Suprapubic skin (tissue), 4 donors: ENCODE data around the gene RASSF5. TPM values are rescaled to one million over a fixed set of nuclear protein-coding genes. Genes with fewer than 3 reads are reported as not detected.

Source experiments
- DNase-seq, 2 donors: peaks; one replicate each; pipeline ENCODE4 v3.0.0-alpha.2; 2019; ENCODE audit warnings: low spot score in 2 of 2
- H3K27ac ChIP-seq: fragments of 200-600 bp; sonication (generic); one replicate; pipeline ENCODE4 v1.5.1; 2019
- H3K27me3 ChIP-seq: fragments of 200-600 bp; sonication (generic); one replicate; pipeline ENCODE4 v1.5.1; 2019
- H3K36me3 ChIP-seq: fragments of 200-600 bp; sonication (generic); one replicate; pipeline ENCODE4 v1.5.1; 2019
- H3K4me1 ChIP-seq: fragments of 200-600 bp; sonication (generic); one replicate; pipeline ENCODE4 v1.5.1; 2019
- H3K4me3 ChIP-seq: fragments of 200-600 bp; sonication (generic); one replicate; pipeline ENCODE4 v1.5.1; 2019; ENCODE audit warnings: mild to moderate bottlenecking
- H3K9me3 ChIP-seq: fragments of 200-600 bp; sonication (generic); one replicate; pipeline ENCODE4 v1.5.1; 2019
- EP300 ChIP-seq: sonication (generic); formaldehyde crosslinking; IDR thresholded peaks from one replicate; pipeline ENCODE4 v1.6.1; 2017; ENCODE audit warnings: antibody characterized with exemption
- POLR2A ChIP-seq, 2 donors: fragments of 450-650 bp; IDR thresholded peaks; one replicate each; pipeline ENCODE4 v1.6.1; 2017; ENCODE audit warnings: antibody characterized with exemption in 2 of 2, mild to moderate bottlenecking in 2 of 2, moderate library complexity in 2 of 2
- POLR2AphosphoS5 ChIP-seq, 3 donors: sonication (generic); formaldehyde crosslinking; IDR thresholded peaks; one replicate each; pipeline ENCODE4 v1.6.1; 2017; ENCODE audit warnings: antibody characterized with exemption in 3 of 3
- WGBS: methylation state at CpG from one replicate; pipeline ENCODE4 v1.1.5; 2018; 5-methylcytosine and 5-hydroxymethylcytosine counted together
- total RNA-seq, 4 donors: library from RNA; depleted of rRNA; stranded (reverse); fragments of >200 nt; gene quantifications; one replicate each; pipeline ENCODE4 v1.1.0, GENCODE V29; 2016
- TF ChIP-seq, protein P1 (sequence below), 2 donors: fragments of 200-600 bp in 1 of 2; fragments of 450-650 bp in 1 of 2; sonication (generic) in 1 of 2; IDR thresholded peaks; one replicate each; pipeline ENCODE4 v1.5.1; 2016 to 2019; ENCODE audit warnings: antibody characterized with exemption in 2 of 2, mild to moderate bottlenecking in 1 of 2, moderate library complexity in 1 of 2

Gene RASSF5
- total RNA-seq, 4 donors from 2014 or later = 34.8 to 74.5 (median 64.9) TPM

DNA sequence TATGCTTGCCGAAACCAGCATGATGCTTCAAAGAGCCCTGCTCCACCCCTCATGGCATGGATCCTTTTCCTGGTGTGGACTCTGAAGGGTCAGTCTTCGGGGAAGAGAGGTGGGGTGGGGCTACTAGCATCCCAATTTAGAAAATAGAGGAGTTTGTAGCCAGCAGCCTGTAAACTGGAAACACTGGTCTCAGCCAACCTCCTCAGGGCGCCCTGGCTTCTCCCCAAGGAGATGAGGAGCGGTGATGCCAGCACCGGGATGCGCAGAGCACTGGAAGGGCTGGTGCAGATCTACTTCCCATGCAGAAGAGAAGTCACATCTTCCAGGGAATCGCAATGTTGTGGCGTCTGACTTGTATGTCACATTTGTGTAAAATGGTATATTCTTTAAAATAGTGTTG lies 43.4 kb upstream of the RASSF5 start:
- WGBS = 58% methylated on average over 8 of the region's 8 CpGs
- TF ChIP-seq, protein P1, sequence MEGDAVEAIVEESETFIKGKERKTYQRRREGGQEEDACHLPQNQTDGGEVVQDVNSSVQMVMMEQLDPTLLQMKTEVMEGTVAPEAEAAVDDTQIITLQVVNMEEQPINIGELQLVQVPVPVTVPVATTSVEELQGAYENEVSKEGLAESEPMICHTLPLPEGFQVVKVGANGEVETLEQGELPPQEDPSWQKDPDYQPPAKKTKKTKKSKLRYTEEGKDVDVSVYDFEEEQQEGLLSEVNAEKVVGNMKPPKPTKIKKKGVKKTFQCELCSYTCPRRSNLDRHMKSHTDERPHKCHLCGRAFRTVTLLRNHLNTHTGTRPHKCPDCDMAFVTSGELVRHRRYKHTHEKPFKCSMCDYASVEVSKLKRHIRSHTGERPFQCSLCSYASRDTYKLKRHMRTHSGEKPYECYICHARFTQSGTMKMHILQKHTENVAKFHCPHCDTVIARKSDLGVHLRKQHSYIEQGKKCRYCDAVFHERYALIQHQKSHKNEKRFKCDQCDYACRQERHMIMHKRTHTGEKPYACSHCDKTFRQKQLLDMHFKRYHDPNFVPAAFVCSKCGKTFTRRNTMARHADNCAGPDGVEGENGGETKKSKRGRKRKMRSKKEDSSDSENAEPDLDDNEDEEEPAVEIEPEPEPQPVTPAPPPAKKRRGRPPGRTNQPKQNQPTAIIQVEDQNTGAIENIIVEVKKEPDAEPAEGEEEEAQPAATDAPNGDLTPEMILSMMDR (IDR thresholded peaks at IDR 0.05) = no peak
- no peak for TF ChIP-seq POLR2A (IDR thresholded peaks at IDR 0.05)
- TF ChIP-seq POLR2AphosphoS5 (IDR thresholded peaks at IDR 0.05) = no peak
- TF ChIP-seq EP300 = no peak

DNA sequence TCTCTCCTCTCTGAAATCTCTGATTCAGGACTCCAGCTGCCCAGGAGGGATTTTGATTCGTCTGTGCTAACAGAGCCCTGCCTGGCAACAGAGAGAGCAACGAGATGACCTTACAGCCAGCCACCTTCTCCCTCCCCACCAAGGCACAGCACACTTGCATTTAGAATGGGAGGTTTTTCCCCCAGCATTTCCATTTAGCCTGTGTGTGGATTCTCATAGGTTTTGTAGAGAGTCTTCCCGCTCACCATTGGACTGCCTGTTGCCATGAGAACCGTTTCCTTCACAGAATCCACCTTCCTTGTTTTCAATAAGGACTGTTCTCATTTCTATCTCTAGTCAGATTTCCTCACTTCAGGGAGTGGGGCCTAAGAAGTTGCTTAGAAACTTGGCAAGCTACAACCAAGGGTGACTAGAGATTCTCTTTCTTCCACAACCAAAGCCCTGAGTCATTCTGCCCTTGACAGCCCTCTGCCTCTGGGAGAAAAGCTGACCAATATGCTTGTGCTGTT lies 42.8 kb upstream of the RASSF5 start:
- Histone ChIP-seq H3K27me3 (no peaks in the 10 kb centered on the region), H3K9me3 (no peaks in the 10 kb centered on the region), H3K27ac (peak overlapping the region; percentile 26), H3K4me3 (no peak overlapping the region), H3K4me1 (peaks cover 30% of the 10 kb centered on the region), H3K36me3 (peaks cover 7% of the 10 kb centered on the region)
- WGBS = 71% methylated on average over 4 of the region's 4 CpGs
- no peak for DNase-seq
- TF ChIP-seq EP300 (no peak), POLR2AphosphoS5 (IDR thresholded peaks at IDR 0.05) (no peak), POLR2A (IDR thresholded peaks at IDR 0.05) (no peak)
- TF ChIP-seq, protein P1 (IDR thresholded peaks at IDR 0.05) = no peak

More for the DNA sequence above, 43.4 kb upstream of the RASSF5 start:
- H3K4me1 ChIP-seq = peaks cover 27% of the 10 kb centered on the region
- H3K27ac ChIP-seq = no peak overlapping the region
- no peaks in the 10 kb centered on the region for H3K27me3 ChIP-seq
- H3K9me3 ChIP-seq = no peaks in the 10 kb centered on the region
- H3K4me3 ChIP-seq = no peak overlapping the region
- DNase-seq = no peak
- H3K36me3 ChIP-seq = peaks cover 7% of the 10 kb centered on the region

GRCh38 chr1:206465951-206466350 lies 41.4 kb upstream of the RASSF5 start:
- no peaks in the 10 kb centered on the region for H3K9me3 ChIP-seq
- H3K4me3 ChIP-seq = no peak overlapping the region
- TF ChIP-seq POLR2AphosphoS5 (IDR thresholded peaks at IDR 0.05) = no peak
- TF ChIP-seq EP300 = no peak
- no peak for TF ChIP-seq POLR2A (IDR thresholded peaks at IDR 0.05)
- TF ChIP-seq, protein P1 (IDR thresholded peaks at IDR 0.05) = no peak
- DNase-seq = no peak
- peaks cover 44% of the 10 kb centered on the region for H3K4me1 ChIP-seq
- peaks cover 4% of the 10 kb centered on the region for H3K36me3 ChIP-seq
- 67% methylated on average over 2 of the region's 2 CpGs for WGBS
- H3K27me3 ChIP-seq = no peaks in the 10 kb centered on the region
- H3K27ac ChIP-seq = no peak overlapping the region

GRCh38 chr1:206466840-206467649 lies 40.3 kb upstream of the RASSF5 start:
- WGBS = 60% methylated on average over 15 of the region's 15 CpGs
- no peak overlapping the region for H3K4me3 ChIP-seq

GRCh38 chr1:206467915-206468314 lies 39.4 kb upstream of the RASSF5 start:
- Histone ChIP-seq H3K27me3 (no peaks in the 10 kb centered on the region), H3K36me3 (no peaks in the 10 kb centered on the region), H3K4me1 (peaks cover 58% of the 10 kb centered on the region), H3K9me3 (no peaks in the 10 kb centered on the region), H3K4me3 (no peak overlapping the region), H3K27ac (no peak overlapping the region)
- TF ChIP-seq POLR2AphosphoS5 (IDR thresholded peaks at IDR 0.05) = no peak
- no peak for TF ChIP-seq POLR2A (IDR thresholded peaks at IDR 0.05)
- no peak for TF ChIP-seq EP300
- TF ChIP-seq, protein P1 (IDR thresholded peaks at IDR 0.05) = no peak
- DNase-seq = peak in 1 of 2 donors; percentile 78
- WGBS = 45% methylated on average over 9 of the region's 9 CpGs

More at GRCh38 chr1:206466840-206467649, 40.3 kb upstream of the RASSF5 start:
- Histone ChIP-seq H3K36me3 (no peaks in the 10 kb centered on the region), H3K9me3 (no peaks in the 10 kb centered on the region), H3K4me1 (peaks cover 54% of the 10 kb centered on the region), H3K27me3 (no peaks in the 10 kb centered on the region), H3K27ac (no peak overlapping the region)
- TF ChIP-seq EP300 (no peak), POLR2A (IDR thresholded peaks at IDR 0.05) (no peak), POLR2AphosphoS5 (IDR thresholded peaks at IDR 0.05) (no peak)
- TF ChIP-seq, protein P1 (IDR thresholded peaks at IDR 0.05) = no peak
- no peak for DNase-seq
